Activated B cell treated with CpG ODN at 0.5 μM for 24 hours (primary cell): ENCODE results near the gene CENPP. TPM values are rescaled to one million over a fixed set of nuclear protein-coding genes. Genes with fewer than 3 reads are reported as not detected.
"Not testable (repeated sequence)": the region's sequence is repeated elsewhere in the genome, so short reads cannot be mapped to it uniquely, and the experiment has no call there.

Source experiments
- ATAC-seq: fragments of 200-7000 bp; cut with Tn5 transposase; one replicate; pipeline ENCODE4 v1.10.0; 2021; ENCODE audit warnings: low read depth, mild to moderate bottlenecking, moderate library complexity
- CTCF ChIA-PET: fragments of 350-600 bp; sonication (Branson Sonifier 250); formaldehyde crosslinking; loops from one replicate; lab custom pipeline; 2021; ENCODE audit warnings: antibody characterized with exemption; lab: Charles Lee
- POLR2A ChIA-PET: fragments of 350-600 bp; sonication (Branson Sonifier 250); formaldehyde crosslinking; loops from one replicate; lab custom pipeline; 2021; ENCODE audit warnings: antibody characterized with exemption; lab: Charles Lee
- DNase-seq: peaks from one replicate; pipeline ENCODE4 v3.0.0; 2022
- H3K27ac Mint-ChIP-seq: one replicate; pipeline ENCODE4 v1.8.0; 2020; ENCODE audit warnings: mixed read lengths
- H3K27me3 Mint-ChIP-seq: one replicate; pipeline ENCODE4 v1.8.0; 2021; ENCODE audit warnings: mixed read lengths
- H3K36me3 Mint-ChIP-seq: one replicate; pipeline ENCODE4 v1.8.0; 2021; ENCODE audit warnings: low read depth, mixed read lengths
- H3K4me1 Mint-ChIP-seq: one replicate; pipeline ENCODE4 v1.8.0; 2021; ENCODE audit warnings: mixed read lengths
- H3K4me3 Mint-ChIP-seq: one replicate; pipeline ENCODE4 v1.8.0; 2020; ENCODE audit warnings: mild to moderate bottlenecking, mixed read lengths
- H3K9me3 Mint-ChIP-seq: one replicate; pipeline ENCODE4 v1.8.0; 2020; ENCODE audit warnings: mixed read lengths
- CTCF ChIP-seq: fragments of 200-600 bp; IDR thresholded peaks from one replicate; pipeline ENCODE4 v1.8.0; 2022; ENCODE audit warnings: antibody characterized with exemption, mild to moderate bottlenecking
- intact Hi-C: fragments of 100-400 bp; cut with micrococcal nuclease; formaldehyde crosslinking; loops from one replicate; pipeline ENCODE4 v1.15.1; 2024
- total RNA-seq: library from RNA; stranded (reverse); gene quantifications from 2 replicates; pipeline ENCODE4 v1.2.3, GENCODE V29; 2022

The CENPP gene
- total RNA-seq, 1 donor from 2014 or later = 5.7 TPM

DNA sequence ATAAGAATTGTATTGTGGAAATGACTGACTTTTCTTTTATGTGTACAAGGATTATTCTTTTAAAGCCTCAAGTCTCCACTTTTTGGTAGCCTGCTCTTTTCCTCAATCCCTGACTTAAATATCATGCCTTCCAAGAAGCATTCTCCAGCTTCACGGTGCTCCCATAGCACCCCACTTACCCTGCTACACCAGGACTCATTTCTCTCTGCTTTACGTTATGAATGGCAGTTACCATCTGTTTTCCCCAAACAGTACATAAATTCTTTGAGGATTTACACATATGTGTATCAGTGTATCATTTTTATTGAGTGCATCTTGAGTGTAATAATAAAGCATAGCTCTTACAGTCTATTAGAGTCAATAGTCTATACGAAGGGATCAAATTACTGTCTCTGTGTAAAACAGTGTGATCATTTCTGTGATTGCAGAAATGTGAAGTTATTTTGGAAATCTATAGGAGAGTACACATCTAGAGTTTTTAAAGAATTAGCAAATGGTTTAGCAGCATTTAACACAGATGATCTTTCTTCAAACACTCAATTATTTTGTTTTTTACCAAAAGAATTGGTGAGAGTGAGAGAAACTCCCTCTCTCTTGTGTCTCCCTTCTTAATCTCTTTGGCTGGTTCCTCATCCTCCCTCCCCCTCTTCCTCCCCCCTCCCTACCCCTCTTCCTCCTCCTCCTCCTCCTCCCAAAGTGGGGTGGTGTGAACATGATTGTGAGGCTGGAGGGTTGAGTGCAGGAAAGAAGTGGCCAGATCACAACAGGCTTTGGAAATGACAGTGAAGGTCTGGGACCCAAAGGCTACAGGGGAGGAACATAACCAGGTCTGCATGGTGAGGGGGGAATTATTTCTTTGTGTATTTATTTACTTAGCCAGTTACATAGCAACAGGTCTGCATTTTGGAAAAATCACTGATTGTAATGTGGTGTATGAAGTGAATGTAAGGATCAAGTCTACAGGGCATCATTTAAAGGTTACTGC lies 237.7 kb downstream of the CENPP start:
- CTCF ChIA-PET = no interaction called here
- Mint-ChIP-seq H3K4me1 (no peaks in the 10 kb centered on the region), H3K4me3 (no peak overlapping the region), H3K27ac (no peak overlapping the region), H3K9me3 (peaks cover 8% of the 10 kb centered on the region), H3K27me3 (no peaks in the 10 kb centered on the region), H3K36me3 (peaks cover 2% of the 10 kb centered on the region)
- DNase-seq = no peak
- intact Hi-C loops = no loop called here
- POLR2A ChIA-PET = no interaction called here
- TF ChIP-seq CTCF = no peak
- no peak for ATAC-seq

DNA sequence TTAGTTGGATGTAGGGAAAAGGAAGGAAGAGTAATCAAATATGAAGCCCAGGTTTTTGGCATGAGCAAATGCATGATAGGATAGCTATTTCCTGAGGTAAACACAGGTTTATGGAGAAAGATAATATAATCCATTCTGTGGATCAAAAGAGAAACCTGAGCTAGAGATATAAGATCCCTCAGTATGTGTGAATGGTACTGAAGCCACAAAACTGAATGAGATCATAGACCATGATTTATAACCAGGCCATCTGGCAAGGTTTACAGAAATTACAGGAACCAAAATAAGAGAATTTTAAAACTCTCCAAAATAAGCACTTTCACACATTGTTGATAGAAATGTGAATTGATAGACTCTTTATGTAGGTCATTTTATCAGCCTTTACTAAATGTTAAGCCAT lies 238.8 kb downstream of the CENPP start:
- no peak overlapping the region for H3K4me3 Mint-ChIP-seq
- CTCF ChIA-PET = no interaction called here
- no peaks in the 10 kb centered on the region for H3K4me1 Mint-ChIP-seq
- peaks cover 8% of the 10 kb centered on the region for H3K9me3 Mint-ChIP-seq
- intact Hi-C loops = no loop called here
- DNase-seq = no peak
- no peak overlapping the region for H3K27ac Mint-ChIP-seq
- POLR2A ChIA-PET = interaction anchor here (0.6 kb wide), 1 partner anchor 11 kb away, joined by 6 read pairs; no protein-coding TSS in a partner anchor
- TF ChIP-seq CTCF = no peak
- peaks cover 2% of the 10 kb centered on the region for H3K36me3 Mint-ChIP-seq
- ATAC-seq = no peak
- H3K27me3 Mint-ChIP-seq = no peaks in the 10 kb centered on the region

GRCh38 chr9:92564982-92565381 lies 239.2 kb downstream of the CENPP start:
- H3K4me1 Mint-ChIP-seq = no peaks in the 10 kb centered on the region
- H3K4me3 Mint-ChIP-seq = no peak overlapping the region
- DNase-seq (no peak), ATAC-seq (no peak)
- CTCF ChIA-PET = no interaction called here
- peaks cover 8% of the 10 kb centered on the region for H3K9me3 Mint-ChIP-seq
- no peak for TF ChIP-seq CTCF
- peaks cover 2% of the 10 kb centered on the region for H3K36me3 Mint-ChIP-seq
- no peak overlapping the region for H3K27ac Mint-ChIP-seq
- no peaks in the 10 kb centered on the region for H3K27me3 Mint-ChIP-seq
- POLR2A ChIA-PET = interaction anchor here (0.6 kb wide), 1 partner anchor 11 kb away, joined by 6 read pairs; no protein-coding TSS in a partner anchor
- intact Hi-C loops = no loop called here

- H3K4me3 Mint-ChIP-seq, ATAC-seq, intact Hi-C loops, H3K9me3 Mint-ChIP-seq, H3K36me3 Mint-ChIP-seq, H3K27me3 Mint-ChIP-seq, DNase-seq, H3K27ac Mint-ChIP-seq, CTCF ChIA-PET, H3K4me1 Mint-ChIP-seq, POLR2A ChIA-PET: not testable (repeated sequence)
Measured at GRCh38 chr9:92571871-92572270, 246.1 kb downstream of the CENPP start.

- ATAC-seq, H3K27ac Mint-ChIP-seq, POLR2A ChIA-PET, H3K9me3 Mint-ChIP-seq, intact Hi-C loops, H3K27me3 Mint-ChIP-seq, H3K4me1 Mint-ChIP-seq, H3K4me3 Mint-ChIP-seq, CTCF ChIA-PET, H3K36me3 Mint-ChIP-seq, DNase-seq: not testable (repeated sequence)
Measured at GRCh38 chr9:92573612-92574011, 247.9 kb downstream of the CENPP start.

GRCh38 chr9:92576175-92576574 lies 250.4 kb downstream of the CENPP start:
- Mint-ChIP-seq H3K27ac (no peak overlapping the region), H3K27me3 (no peaks in the 10 kb centered on the region), H3K4me1 (no peaks in the 10 kb centered on the region), H3K9me3 (peaks cover 3% of the 10 kb centered on the region), H3K4me3 (no peak overlapping the region), H3K36me3 (peaks cover 2% of the 10 kb centered on the region)
- DNase-seq (no peak), ATAC-seq (no peak)
- CTCF ChIA-PET = no interaction called here
- POLR2A ChIA-PET = no interaction called here
- intact Hi-C loops = no loop called here
- TF ChIP-seq CTCF = no peak
